ENCODE results near the gene LILRA6. TPM values are rescaled to one million over a fixed set of nuclear protein-coding genes. Genes with fewer than 3 reads are reported as not detected.

LILRA6 gene
- total RNA-seq, 2 donors from 2014 or later: 0.23 TPM; not detected in 1

GRCh38 chr19:54256250-54257115, 13.9 kb upstream of the LILRA6 start:
- Histone ChIP-seq H3K4me3 (no peak overlapping the region), H3K4me1 (replicated peaks) (no peaks in the 10 kb centered on the region), H3K36me3 (no peaks in the 10 kb centered on the region), H3K9me3 (no peaks in the 10 kb centered on the region), H3K27me3 (replicated peaks; ENCODE audit: insufficient read depth) (peaks cover 11% of the 10 kb centered on the region), H3K27ac (no peak overlapping the region)
- intact Hi-C loops (cut with DNase I): no loop called here
- DNase-seq (ENCODE audit: low spot score): no peak
- no peak for TF ChIP-seq POLR2A (IDR thresholded peaks at IDR 0.05)
- TF ChIP-seq CTCF (IDR thresholded peaks at IDR 0.05): no peak
- no peak for TF ChIP-seq POLR2AphosphoS5 (IDR thresholded peaks at IDR 0.05)
- WGBS: 81% methylated on average over 17 of the region's 19 CpGs

GRCh38 chr19:54255105-54255775, 12.7 kb upstream of the LILRA6 start:
- 53% methylated on average over 26 of the region's 26 CpGs for WGBS
- no peak for DNase-seq (ENCODE audit: low spot score)
- H3K4me1 ChIP-seq (replicated peaks): no peaks in the 10 kb centered on the region
- peaks cover 11% of the 10 kb centered on the region for H3K27me3 ChIP-seq (replicated peaks; ENCODE audit: insufficient read depth)
- TF ChIP-seq CTCF (IDR thresholded peaks at IDR 0.05): no peak
- no peak for TF ChIP-seq POLR2AphosphoS5 (IDR thresholded peaks at IDR 0.05)
- TF ChIP-seq POLR2A (IDR thresholded peaks at IDR 0.05): no peak
- H3K27ac ChIP-seq: no peak overlapping the region
- no peaks in the 10 kb centered on the region for H3K36me3 ChIP-seq
- no peak overlapping the region for H3K4me3 ChIP-seq
- intact Hi-C loops (cut with DNase I): no loop called here
- H3K9me3 ChIP-seq: no peaks in the 10 kb centered on the region

GRCh38 chr19:54254195-54254906, 11.8 kb upstream of the LILRA6 start:
- intact Hi-C loops (cut with DNase I): no loop called here
- no peak overlapping the region for H3K4me3 ChIP-seq
- H3K27me3 ChIP-seq (replicated peaks; ENCODE audit: insufficient read depth): peaks cover 11% of the 10 kb centered on the region
- TF ChIP-seq CTCF (IDR thresholded peaks at IDR 0.05): no peak
- TF ChIP-seq POLR2A (IDR thresholded peaks at IDR 0.05): no peak
- TF ChIP-seq POLR2AphosphoS5 (IDR thresholded peaks at IDR 0.05): no peak
- no peaks in the 10 kb centered on the region for H3K9me3 ChIP-seq
- no peaks in the 10 kb centered on the region for H3K36me3 ChIP-seq
- H3K4me1 ChIP-seq (replicated peaks): no peaks in the 10 kb centered on the region
- DNase-seq (ENCODE audit: low spot score): no peak
- H3K27ac ChIP-seq: no peak overlapping the region
- WGBS: 48% methylated on average over 16 of the region's 17 CpGs

GRCh38 chr19:54253331-54254194, 11.0 kb upstream of the LILRA6 start:
- TF ChIP-seq POLR2AphosphoS5 (IDR thresholded peaks at IDR 0.05) (no peak), CTCF (IDR thresholded peaks at IDR 0.05) (no peak), POLR2A (IDR thresholded peaks at IDR 0.05) (no peak)
- Histone ChIP-seq H3K27me3 (replicated peaks; ENCODE audit: insufficient read depth) (peaks cover 11% of the 10 kb centered on the region), H3K36me3 (no peaks in the 10 kb centered on the region), H3K4me1 (replicated peaks) (no peaks in the 10 kb centered on the region), H3K27ac (no peak overlapping the region), H3K9me3 (no peaks in the 10 kb centered on the region), H3K4me3 (no peak overlapping the region)
- intact Hi-C loops (cut with DNase I): no loop called here
- DNase-seq (ENCODE audit: low spot score): no peak
- WGBS: 52% methylated on average over 23 of the region's 23 CpGs
